Measurements from ENCODE around the gene ZNF541. TPM values are rescaled to one million over a fixed set of nuclear protein-coding genes. Genes with fewer than 3 reads are reported as not detected.

The ZNF541 gene
- total RNA-seq, 4 donors from 2014 or later: 0.16 TPM; not detected in 3

GRCh38 chr19:47569331-47569730 is 3.6 kb downstream of the ZNF541 start:
- Histone ChIP-seq H3K4me1 (peaks cover 0 to 14% (median 3%) of the 10 kb centered on the region in 4 donors), H3K9me3 (no peaks in the 10 kb centered on the region), H3K36me3 (no peaks in the 10 kb centered on the region), H3K27me3 (no peaks in the 10 kb centered on the region), H3K27ac (no peak overlapping the region), H3K4me3 (no peak overlapping the region)
- intact Hi-C loops (cut with DNase I; ENCODE audit: low total_unique reads): no loop called here
- DNase-seq: no peak
- in situ Hi-C loops (cut with MboI; ENCODE audit: low pct_ligation_motif_present in 1 of 4, low pct_unique_long_range_greater_than_20kb in 1 of 4, low sequenced_read_pairs in 3 of 4): no loop called here
- WGBS, 2 donors (ENCODE audit: low coverage in 1 of 2): 88 to 89% methylated on average over 8 to 9 of the region's 9 CpGs
- TF ChIP-seq, protein P1, sequence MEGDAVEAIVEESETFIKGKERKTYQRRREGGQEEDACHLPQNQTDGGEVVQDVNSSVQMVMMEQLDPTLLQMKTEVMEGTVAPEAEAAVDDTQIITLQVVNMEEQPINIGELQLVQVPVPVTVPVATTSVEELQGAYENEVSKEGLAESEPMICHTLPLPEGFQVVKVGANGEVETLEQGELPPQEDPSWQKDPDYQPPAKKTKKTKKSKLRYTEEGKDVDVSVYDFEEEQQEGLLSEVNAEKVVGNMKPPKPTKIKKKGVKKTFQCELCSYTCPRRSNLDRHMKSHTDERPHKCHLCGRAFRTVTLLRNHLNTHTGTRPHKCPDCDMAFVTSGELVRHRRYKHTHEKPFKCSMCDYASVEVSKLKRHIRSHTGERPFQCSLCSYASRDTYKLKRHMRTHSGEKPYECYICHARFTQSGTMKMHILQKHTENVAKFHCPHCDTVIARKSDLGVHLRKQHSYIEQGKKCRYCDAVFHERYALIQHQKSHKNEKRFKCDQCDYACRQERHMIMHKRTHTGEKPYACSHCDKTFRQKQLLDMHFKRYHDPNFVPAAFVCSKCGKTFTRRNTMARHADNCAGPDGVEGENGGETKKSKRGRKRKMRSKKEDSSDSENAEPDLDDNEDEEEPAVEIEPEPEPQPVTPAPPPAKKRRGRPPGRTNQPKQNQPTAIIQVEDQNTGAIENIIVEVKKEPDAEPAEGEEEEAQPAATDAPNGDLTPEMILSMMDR (IDR thresholded peaks at IDR 0.05): no peak
- TF ChIP-seq EP300 (IDR thresholded peaks at IDR 0.05; ENCODE audit: low read depth) (no peak), POLR2AphosphoS5 (IDR thresholded peaks at IDR 0.05) (no peak), POLR2A (IDR thresholded peaks at IDR 0.05) (no peak)

DNA sequence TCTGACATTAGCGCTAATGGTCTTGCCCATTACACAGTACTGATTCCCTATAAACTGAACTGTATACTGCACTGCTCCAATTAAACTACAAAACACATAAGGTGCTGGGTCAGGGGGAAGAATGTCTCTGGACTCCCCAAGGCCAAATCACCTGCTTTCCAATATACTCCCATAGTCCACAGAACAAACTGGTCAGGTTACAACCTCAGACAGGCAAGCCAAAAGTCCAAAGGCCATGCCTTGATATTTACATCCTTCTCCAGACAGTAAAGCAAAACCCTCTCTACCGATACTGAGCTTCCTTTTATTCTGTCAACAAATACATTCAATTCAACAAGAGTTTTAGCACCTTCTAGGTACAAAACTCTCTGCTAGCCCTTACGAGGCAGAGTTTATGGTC is 8.9 kb downstream of the ZNF541 start:
- Histone ChIP-seq H3K4me1 (peaks cover 0 to 37% (median 16%) of the 10 kb centered on the region in 4 donors), H3K27ac (peak overlapping the region; percentile 65 to 75 (median 73)), H3K27me3 (no peaks in the 10 kb centered on the region), H3K4me3 (peak overlapping the region in 1 of 4 donors; percentile 14), H3K36me3 (no peaks in the 10 kb centered on the region), H3K9me3 (no peaks in the 10 kb centered on the region)
- intact Hi-C loops (cut with DNase I; ENCODE audit: low total_unique reads): no loop called here
- in situ Hi-C loops (cut with MboI; ENCODE audit: low pct_ligation_motif_present in 1 of 4, low pct_unique_long_range_greater_than_20kb in 1 of 4, low sequenced_read_pairs in 3 of 4): no loop called here
- peak; percentile 63 for DNase-seq
- TF ChIP-seq POLR2AphosphoS5 (IDR thresholded peaks at IDR 0.05): peak in 2 of 3 donors; percentile 34 to 39
- TF ChIP-seq, protein P1 (IDR thresholded peaks at IDR 0.05): no peak
- 38 to 39% methylated on average over 2 to 3 of the region's 3 CpGs for WGBS, 2 donors (ENCODE audit: low coverage in 1 of 2)

DNA sequence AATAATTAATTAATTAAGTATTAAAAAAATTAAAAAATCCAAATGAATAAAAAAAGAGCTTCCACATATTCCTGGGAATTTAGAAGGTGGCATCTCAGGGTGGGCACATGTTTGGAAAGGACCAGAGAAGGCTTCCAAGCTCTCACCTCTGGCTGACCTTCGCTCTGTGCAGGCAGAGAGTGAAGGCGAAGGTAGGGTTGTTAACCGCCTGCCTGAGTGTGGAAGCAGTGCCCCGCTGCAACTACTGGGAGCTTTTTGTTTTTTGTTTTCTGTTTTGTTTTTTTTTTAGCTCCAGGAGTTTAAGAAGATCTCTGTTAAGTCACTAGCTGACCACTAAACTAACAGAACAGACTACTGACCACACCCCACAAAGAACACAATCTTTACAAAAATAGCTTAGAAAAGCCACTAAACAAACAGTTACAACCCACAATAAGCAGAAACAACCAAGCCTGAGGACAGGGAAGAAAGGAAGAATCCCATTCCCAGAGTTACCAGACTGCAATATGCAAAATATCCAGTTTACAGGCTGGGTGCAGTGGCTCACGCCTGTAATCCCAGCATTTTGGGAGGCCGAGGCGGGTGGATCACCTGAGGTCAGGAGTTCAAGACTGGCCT is 11.4 kb downstream of the ZNF541 start:
- Histone ChIP-seq H3K4me3 (no peak overlapping the region), H3K27me3 (no peaks in the 10 kb centered on the region), H3K4me1 (peaks cover 0 to 37% (median 16%) of the 10 kb centered on the region in 4 donors), H3K9me3 (no peaks in the 10 kb centered on the region), H3K27ac (peak overlapping the region; percentile 62 to 73 (median 64)), H3K36me3 (no peaks in the 10 kb centered on the region)
- TF ChIP-seq POLR2AphosphoS5 (IDR thresholded peaks at IDR 0.05): no peak
- TF ChIP-seq EP300 (IDR thresholded peaks at IDR 0.05; ENCODE audit: low read depth): no peak
- TF ChIP-seq, protein P1 (IDR thresholded peaks at IDR 0.05): no peak
- no peak for TF ChIP-seq POLR2A (IDR thresholded peaks at IDR 0.05)
- intact Hi-C loops (cut with DNase I; ENCODE audit: low total_unique reads): no loop called here
- in situ Hi-C loops (cut with MboI; ENCODE audit: low pct_ligation_motif_present in 1 of 4, low pct_unique_long_range_greater_than_20kb in 1 of 4, low sequenced_read_pairs in 3 of 4): no loop called here
- DNase-seq: no peak
- WGBS, 2 donors (ENCODE audit: low coverage in 1 of 2): 60% methylated on average over 1 to 7 of the region's 7 CpGs

GRCh38 chr19:47560999-47561398 is 11.9 kb downstream of the ZNF541 start:
- no peaks in the 10 kb centered on the region for H3K36me3 ChIP-seq
- no peaks in the 10 kb centered on the region for H3K9me3 ChIP-seq
- WGBS, 2 donors (ENCODE audit: low coverage in 1 of 2): 78% methylated on average over 2 of the region's 2 CpGs; no CpG with 5 or more reads in 1 of the 2 donors
- no peaks in the 10 kb centered on the region for H3K27me3 ChIP-seq
- intact Hi-C loops (cut with DNase I; ENCODE audit: low total_unique reads) (no loop called here), in situ Hi-C loops (cut with MboI; ENCODE audit: low pct_ligation_motif_present in 1 of 4, low pct_unique_long_range_greater_than_20kb in 1 of 4, low sequenced_read_pairs in 3 of 4) (no loop called here)
- peaks cover 0 to 37% (median 16%) of the 10 kb centered on the region in 4 donors for H3K4me1 ChIP-seq
- TF ChIP-seq, protein P1 (IDR thresholded peaks at IDR 0.05): no peak
- no peak for TF ChIP-seq POLR2AphosphoS5 (IDR thresholded peaks at IDR 0.05)
- H3K4me3 ChIP-seq: no peak overlapping the region
- no peak for DNase-seq
- peak overlapping the region; percentile 62 to 73 (median 64) for H3K27ac ChIP-seq

Measured in transverse colon (tissue), 4 donors.